Fibroblast of peridontal ligament (primary cell): Measurements from ENCODE around the gene DENND4B.

Experiments used
- DNase-seq: peaks from one replicate; pipeline ENCODE4 v3.0.0-alpha.2; 2010; ENCODE audit errors: extremely low read depth

The DENND4B gene

GRCh38 chr1:153945131-153945794 lies 1.3 kb downstream of the DENND4B start:
- peak; percentile 47 for DNase-seq

GRCh38 chr1:153944827-153945117 lies 1.7 kb downstream of the DENND4B start:
- no peak for DNase-seq

GRCh38 chr1:153944005-153944826 lies 2.3 kb downstream of the DENND4B start:
- DNase-seq, result no peak

- no peak for DNase-seq
These were observed 3.6 kb downstream of the DENND4B start for GRCh38 chr1:153942766-153943549.

GRCh38 chr1:153941826-153942725 lies 4.4 kb downstream of the DENND4B start:
- DNase-seq, result no peak

GRCh38 chr1:153940756-153941155 lies 5.8 kb downstream of the DENND4B start:
- no peak for DNase-seq

- no peak for DNase-seq
These were observed 7.0 kb downstream of the DENND4B start for GRCh38 chr1:153939476-153939875.

- no peak for DNase-seq
These were observed 7.5 kb downstream of the DENND4B start for GRCh38 chr1:153938996-153939395.

GRCh38 chr1:153937331-153937730 lies 9.2 kb downstream of the DENND4B start:
- DNase-seq, result no peak

- DNase-seq, result no peak
These were observed 10.3 kb downstream of the DENND4B start for GRCh38 chr1:153936011-153936802.

- DNase-seq, result no peak
These were observed 11.8 kb downstream of the DENND4B start for GRCh38 chr1:153934746-153935145.

- no peak for DNase-seq
These were observed 12.6 kb downstream of the DENND4B start for GRCh38 chr1:153933955-153934354.

- no peak for DNase-seq
These were observed 13.1 kb downstream of the DENND4B start for GRCh38 chr1:153933430-153933829.

GRCh38 chr1:153932156-153933131 lies 14.1 kb downstream of the DENND4B start:
- no peak for DNase-seq

GRCh38 chr1:153929981-153930948 lies 16.3 kb downstream of the DENND4B start:
- no peak for DNase-seq

- DNase-seq, result no peak
These were observed 17.1 kb downstream of the DENND4B start for GRCh38 chr1:153929426-153929825.

GRCh38 chr1:153928791-153929341 lies 17.7 kb downstream of the DENND4B start:
- DNase-seq, result peak; percentile 42

- DNase-seq, result no peak
These were observed 18.3 kb downstream of the DENND4B start for GRCh38 chr1:153928245-153928644.
